GM21723 (cell line): ENCODE results near the gene ALCAM.

Experiments
- ATAC-seq: cut with Tn5 transposase; IDR thresholded peaks from one replicate; pipeline ENCODE4 v1.9.1; 2021; ENCODE audit warnings: mild to moderate bottlenecking, moderate library complexity; ENCODE audit not compliant: unreplicated experiment

Gene ALCAM

GRCh38 chr3:105355408-105356061, 11.2 kb upstream of the ALCAM start:
- no peak for ATAC-seq

DNA sequence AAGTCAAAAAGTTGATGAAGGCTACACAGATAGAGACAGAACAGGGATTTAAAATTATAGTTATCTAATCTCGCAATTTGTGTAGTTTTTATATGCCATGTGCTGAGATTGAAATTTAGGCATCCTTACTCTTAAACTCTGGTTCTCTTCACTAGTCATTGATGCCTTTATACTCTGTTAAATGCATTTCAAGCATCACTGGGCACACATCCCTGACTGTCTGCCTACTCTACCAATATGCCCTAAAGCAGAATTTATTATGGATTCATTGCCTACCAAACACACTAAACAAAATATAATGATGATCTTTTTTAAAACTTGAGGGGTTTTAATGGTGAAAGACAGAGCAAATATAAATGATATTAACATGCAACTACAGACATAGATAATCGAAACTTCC, 10.3 kb upstream of the ALCAM start:
- ATAC-seq, result no peak

GRCh38 chr3:105356988-105357387, 9.7 kb upstream of the ALCAM start:
- no peak for ATAC-seq

- ATAC-seq, result no peak
Measured at GRCh38 chr3:105359098-105359762, 7.5 kb upstream of the ALCAM start.

DNA sequence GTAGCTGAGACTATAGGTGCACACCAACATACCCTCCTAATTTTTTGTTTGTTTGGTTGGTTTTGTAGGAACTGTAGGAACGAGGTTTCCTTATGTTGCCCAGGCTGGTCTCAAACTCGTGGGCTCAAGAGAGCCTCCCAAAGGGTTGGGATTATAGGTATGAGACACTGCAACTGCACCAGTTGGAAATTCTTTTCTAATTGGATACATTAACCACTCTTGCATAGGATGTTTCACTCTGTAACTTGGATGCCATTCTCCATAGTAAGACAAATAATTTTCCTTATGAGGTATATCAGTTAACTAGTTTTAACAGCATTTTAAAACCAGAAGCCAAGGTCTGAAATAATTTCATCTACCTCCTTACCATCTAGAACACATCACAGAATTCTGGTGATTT, 6.7 kb upstream of the ALCAM start:
- ATAC-seq, result no peak

GRCh38 chr3:105362021-105362665, 4.6 kb upstream of the ALCAM start:
- ATAC-seq, result no peak

GRCh38 chr3:105364128-105364527, 2.6 kb upstream of the ALCAM start:
- no peak for ATAC-seq

DNA sequence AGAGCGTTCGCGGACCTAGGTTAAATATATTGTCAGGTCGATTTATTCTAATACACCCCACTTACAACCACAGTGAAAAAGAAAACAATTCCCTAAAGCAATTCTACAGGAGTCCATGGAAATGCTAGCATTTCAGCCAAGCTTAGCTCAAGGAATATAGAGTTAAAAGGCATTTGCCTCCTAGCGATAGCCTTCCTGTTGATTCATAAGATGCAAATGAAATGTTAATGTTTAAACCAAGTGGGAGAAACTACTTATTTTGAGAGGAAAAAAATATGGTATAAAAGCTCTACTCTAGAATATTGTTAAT, 1.7 kb upstream of the ALCAM start:
- no peak for ATAC-seq

DNA sequence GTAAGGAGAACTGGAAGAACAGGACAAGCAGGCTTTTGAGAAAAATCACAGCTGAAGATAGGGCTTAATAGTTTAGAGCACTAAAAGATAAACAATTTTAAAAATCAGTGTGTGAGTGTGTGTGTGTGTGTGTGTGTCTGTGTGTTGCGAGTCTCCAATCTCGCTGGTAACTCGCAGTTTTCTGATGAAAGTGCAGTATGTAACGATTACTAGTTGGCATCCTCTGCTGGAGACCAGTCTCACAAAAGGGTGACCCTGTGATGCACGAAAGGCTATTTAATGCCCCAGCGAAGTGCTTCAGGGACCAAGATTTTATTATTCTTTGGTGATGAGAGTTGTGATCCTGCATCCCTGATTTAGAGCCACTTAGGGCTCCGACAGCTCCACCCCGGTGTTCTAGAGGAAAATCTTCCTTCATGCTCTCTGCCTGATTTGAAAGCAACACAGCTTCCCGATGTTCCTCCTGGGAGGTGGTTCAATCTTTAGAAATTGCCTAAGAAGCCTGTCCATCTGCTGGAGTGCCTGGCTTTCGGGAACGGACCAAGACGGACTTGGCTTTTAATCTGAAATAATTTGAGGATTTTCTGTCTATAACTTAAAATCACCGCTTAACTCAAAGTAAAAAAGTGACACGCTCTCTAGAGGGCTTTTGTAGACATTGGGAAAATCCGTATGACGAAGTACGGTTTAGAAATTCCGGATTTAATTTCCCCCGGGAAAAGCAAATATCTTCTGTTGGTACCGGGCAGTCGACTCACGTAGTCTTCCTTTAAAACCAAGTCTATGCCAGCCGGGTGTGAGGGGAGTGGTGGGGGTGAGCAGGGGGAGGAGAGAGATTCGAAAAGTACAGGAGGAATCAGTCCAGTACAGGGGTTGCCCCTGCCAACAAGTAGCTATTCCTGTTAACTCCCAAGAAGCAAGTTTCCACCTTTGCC, 1.1 kb upstream of the ALCAM start:
- ATAC-seq, result no peak

GRCh38 chr3:105367063-105367405, 325 bp downstream of the ALCAM start:
- ATAC-seq, result no peak

- ATAC-seq, result peak; percentile 28
Measured at GRCh38 chr3:105367406-105368213, 901 bp downstream of the ALCAM start.

GRCh38 chr3:105368566-105369499, 2.1 kb downstream of the ALCAM start:
- peak; percentile 32 for ATAC-seq

DNA sequence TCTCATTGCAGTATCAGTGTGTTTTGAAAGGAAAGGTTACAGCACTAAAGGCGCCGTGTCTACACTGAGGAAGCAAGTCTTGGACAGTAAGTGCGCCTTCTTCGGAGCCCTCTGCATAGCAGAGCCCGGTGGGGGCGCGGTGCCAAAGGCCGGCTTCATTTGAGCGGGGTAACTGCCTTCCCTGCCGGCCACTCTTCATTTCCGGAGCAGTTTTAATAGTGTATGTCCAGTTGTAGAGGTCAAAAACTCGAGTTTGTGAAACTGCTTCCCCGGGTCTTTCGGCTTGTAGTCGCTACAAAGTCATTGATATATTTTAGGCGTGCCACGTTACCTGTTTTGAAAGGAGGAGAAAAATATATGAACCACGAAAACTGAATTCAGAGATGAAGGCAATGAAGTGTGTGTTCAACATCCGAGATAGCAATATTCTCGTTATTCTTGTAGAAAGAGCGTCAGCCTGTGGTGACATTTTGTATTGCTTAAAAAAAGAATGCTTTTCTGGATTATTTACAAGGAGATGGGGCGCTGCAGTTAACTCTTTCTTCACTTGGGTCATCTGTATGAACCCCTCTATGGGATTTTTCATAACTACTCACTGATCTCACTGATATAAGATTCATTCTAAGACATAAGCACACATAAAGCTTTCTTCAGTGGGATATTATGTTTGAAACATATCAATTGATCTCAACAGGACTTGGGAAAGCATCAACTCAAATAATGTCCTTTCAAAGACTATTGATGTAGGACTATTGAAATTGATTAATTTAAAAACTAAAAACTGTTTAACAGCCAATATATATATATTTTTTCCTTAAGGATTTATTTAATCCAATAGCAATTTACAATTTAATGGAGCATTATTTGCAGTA, 3.0 kb downstream of the ALCAM start:
- ATAC-seq, result peak; percentile 18

DNA sequence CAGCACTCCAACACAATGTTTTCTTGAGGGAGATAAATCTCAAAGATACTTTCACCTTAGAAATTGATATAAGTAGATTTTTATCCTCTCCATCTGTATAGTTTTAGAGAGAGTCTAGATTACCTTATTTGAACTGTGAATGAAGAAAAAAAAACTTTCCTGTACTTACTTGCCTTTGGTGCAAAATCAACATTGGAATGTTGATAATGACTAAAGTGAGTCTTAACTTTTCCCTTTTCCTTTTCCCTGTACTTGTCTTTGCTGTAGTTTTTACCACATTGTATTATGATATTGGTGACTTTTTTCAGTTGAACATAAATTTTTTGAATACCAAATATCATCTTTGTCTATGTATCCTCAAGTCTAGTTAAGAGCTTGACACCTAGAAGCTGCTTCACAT, 6.7 kb downstream of the ALCAM start:
- no peak for ATAC-seq

DNA sequence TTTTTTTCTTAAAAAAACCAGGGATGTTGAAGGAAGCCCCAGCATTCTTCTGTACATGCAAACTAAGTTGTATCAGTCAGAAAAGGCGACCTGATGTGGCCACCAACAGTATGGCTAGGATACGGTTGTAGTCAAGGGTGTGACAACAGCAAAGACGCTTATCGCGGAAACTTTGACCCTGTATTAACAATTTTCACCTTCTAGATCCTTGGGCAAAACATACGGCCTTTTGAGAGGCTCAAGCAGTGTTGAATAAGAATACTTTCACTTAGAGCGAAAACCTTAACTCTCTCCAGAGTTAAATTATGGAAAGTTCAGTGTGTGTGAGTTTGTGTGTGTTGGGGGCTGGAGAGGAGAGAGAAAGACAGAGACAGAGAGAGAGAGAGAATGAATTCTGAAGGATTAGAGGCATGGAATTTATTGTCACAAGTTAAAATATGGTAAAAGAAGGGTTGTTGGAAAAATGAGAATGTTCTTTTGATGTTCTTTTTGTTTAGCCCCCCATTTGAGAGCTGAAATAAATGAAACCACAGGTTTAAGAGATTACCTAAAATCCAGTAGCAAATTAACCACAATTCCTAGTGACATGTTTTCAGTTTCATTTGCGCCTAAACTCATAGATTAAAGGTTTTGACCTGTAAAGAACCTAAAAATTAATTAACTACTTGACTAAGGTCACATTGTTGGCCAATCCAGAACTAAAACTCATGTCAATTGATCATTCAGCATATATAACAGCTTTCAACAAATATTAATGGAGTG, 9.2 kb downstream of the ALCAM start:
- no peak for ATAC-seq

DNA sequence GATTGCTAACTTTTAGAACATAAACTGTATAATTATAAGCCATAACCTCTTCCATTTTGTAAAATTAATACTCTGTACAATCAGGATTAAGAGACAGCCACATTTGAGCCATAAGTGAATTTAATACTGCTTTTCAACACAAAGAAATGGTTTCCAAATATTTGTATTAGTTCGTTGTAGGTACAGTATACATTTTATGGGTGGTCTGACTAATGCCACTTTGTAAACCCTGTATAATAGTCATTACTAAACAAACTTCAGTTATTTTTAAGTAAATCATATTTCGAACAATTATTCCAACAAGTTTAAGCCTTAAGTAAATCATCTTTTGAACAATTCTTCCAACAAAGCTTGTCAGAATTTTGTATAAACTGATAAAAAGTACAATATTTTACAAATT, 11.0 kb downstream of the ALCAM start:
- ATAC-seq, result no peak

GRCh38 chr3:105385179-105385578, 18.5 kb downstream of the ALCAM start:
- no peak for ATAC-seq
